GM21529 (cell line): Measurements from ENCODE around the gene PPY.
"Not testable (repeated sequence)": the region's sequence is repeated elsewhere in the genome, so short reads cannot be mapped to it uniquely, and the experiment has no call there.

ENCODE experiments used
- ATAC-seq: cut with Tn5 transposase; IDR thresholded peaks from one replicate; pipeline ENCODE4 v1.9.1; 2021; ENCODE audit not compliant: unreplicated experiment

Gene PPY

GRCh38 chr17:43932923-43933322, 9.4 kb downstream of the PPY start:
- no peak for ATAC-seq

GRCh38 chr17:43932357-43932756, 9.9 kb downstream of the PPY start:
- no peak for ATAC-seq

DNA sequence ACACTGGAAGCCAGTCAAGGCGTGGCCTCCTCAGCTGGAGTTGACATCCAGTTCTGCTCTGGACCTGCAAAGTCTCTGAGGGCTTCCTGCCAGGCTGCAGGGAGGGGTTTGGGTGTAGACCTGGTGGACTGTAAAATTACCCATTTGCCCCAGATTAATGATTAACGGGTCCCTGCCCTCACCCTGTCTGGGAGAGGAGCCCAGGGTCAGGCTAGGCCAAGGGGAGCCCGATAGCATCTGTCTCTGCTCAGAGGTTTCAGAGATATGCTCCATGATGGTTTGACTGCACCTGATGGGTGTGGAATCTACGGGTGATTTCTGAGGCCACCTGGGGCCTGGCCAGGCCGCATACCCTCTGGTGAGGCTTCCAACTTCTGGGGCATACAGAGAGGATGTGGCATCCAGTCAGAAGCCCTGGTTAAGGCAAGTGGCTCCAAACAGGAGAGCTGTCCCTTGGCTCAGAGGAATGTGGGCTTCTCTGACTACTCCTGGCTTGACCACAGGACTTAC, 11.2 kb downstream of the PPY start:
- ATAC-seq: no peak

- no peak for ATAC-seq
These were observed 13.7 kb downstream of the PPY start for GRCh38 chr17:43928609-43929008.

GRCh38 chr17:43927929-43928328, 14.3 kb downstream of the PPY start:
- ATAC-seq: not testable (repeated sequence)

DNA sequence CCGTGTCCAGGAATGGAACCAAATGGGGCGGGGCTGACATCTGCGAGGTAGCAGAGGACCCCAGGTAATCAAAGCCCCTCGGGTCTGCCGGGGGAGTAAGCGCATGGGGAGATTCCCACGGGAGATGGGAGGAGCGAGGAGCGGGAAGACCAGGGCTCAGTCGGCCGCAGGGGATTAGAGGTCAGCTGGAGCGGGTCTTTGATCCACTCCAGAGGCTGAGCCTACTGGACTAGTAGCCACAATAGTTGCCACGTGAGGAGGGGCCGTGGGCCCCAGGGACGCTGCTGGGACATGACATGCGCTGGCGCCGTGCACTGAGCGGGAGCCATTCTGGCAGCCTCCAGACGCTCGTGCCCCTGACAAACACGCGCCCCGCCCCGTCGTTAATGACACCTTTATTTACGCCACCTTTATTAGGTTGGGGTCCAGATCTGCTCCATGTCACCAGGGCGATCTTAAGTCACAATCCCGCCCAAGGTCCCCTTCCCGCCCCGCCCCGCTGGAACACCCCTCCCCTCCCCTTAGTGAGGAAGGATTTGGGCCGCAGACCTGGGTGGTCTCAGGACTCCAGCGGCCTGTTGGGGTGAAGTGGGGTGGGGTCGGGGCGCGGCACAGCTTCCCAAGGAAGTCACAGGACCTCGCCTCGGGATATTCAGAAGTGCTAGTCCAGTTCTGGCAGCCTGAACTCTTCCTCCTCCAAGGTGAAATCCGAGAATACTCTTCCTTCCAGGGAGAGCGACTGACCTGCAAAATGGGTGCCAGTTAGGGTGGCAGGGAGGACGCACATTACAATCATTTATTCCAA, 15.0 kb downstream of the PPY start:
- no peak for ATAC-seq

GRCh38 chr17:43924558-43924957, 17.7 kb downstream of the PPY start:
- no peak for ATAC-seq

DNA sequence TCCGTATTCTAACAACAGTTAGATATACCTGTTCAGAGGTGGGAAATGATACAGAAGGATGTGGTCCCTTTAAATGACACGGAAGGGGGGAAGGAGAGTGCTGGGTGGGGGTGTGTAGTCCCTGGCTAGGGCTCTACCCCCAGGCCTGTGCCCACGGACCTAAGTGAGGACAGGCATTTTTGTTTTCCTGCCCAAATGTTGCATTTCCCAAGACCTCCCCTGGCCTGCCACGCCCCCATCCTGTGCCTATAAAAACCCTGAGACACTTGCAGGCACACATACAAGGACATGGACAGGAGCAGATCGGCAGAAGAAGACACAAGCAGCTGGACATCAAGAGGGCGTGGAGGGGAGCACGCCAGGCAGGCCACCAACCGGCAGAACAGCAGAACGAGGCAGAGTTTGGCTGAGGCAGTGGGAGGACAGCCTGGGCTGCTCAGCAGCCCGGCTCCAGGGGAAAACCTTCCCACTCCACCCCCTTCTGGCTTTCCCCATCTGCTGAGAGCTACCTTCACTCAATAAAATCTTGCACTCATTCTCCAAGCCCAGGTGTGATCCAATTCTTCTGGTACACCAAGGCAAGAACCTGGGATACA, 21.7 kb downstream of the PPY start:
- ATAC-seq: no peak

- no peak for ATAC-seq
These were observed 24.3 kb downstream of the PPY start for GRCh38 chr17:43918026-43918389.

DNA sequence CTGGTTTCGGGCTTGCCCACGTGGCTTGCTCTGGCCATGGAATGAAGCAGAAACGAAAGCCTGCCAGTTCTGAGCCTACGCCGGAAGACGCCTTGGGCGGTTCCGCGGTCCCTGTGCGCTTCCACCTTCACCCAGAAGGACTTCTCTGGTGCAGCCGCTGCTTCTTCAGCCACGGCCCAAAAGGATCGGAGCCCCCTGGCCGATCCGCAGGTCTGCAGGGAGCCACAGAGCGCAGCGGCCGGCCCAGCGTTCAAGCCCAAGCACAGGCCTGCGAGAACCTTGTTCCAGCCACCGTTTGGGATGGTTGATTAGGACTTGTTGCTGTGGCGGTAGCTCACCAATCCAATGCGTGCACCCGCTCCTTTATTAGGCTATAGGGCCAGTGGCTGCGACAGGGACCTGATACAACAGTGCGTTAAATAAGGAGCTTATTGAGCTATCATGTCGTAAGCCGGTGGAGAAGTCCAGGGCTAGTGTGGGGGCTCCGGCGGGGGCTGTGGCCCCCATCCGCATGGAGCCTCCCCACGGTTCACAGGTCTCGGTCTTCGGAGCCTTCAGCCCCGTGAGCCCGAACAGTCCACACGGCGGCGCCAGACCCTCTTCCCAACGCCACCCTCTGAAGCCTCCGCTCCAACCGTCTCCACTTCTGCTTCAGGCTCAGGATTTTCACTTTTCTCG, 24.8 kb downstream of the PPY start:
- no peak for ATAC-seq

DNA sequence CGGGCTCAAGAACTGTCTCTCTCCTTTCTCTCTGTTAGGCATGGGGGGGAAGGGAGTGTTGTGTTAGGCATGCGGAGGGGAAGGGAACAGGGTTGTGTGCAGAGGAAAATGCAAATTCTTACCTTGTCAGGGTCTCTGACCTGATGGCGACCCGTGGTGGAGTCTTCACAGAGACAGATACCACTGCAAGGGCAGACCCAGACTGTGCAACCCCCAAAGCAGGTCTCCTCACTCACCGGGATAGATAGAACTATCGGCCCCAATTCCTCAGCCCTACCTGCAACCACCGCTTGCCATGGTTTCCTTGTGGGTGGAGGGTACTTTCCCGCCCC, 25.3 kb downstream of the PPY start:
- no peak for ATAC-seq

GRCh38 chr17:43916385-43916784, 25.9 kb downstream of the PPY start:
- no peak for ATAC-seq

DNA sequence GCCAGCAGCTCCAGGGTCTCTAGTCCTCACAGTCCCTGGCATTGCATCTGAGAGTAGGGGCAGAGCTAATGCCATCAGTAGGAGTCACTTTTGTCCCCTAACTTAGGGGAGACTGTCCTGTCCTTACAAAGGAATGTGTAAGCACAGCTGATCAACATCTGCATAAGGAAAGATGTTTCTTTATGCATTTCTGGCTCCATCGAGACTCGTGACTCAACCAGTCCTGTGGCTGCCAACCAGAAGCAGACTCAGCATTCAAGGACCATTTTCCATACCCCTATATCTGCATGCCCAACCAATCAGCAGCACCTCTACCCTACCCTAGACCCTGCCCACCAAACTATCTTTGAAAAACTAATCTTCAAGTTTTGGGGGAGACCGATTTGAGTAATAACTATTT, 26.7 kb downstream of the PPY start:
- ATAC-seq: no peak

DNA sequence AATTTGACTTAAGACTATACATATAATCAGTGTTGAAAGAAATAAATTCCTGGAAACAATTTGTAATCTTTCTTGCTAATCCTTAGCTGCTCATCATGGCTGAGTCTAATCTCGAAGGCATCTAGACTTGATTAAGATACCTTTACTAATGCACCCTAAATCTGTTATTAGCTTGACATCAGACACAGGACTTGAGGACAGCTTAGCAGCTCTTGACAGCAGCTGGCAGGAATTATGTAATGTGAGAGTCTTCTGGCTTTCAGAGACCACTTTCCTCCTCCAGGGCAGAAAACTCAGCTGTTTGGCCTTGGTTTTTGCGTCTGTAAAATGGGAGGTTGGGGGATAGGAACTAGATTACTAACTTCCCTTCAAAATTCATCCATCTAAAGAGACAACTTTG, 27.8 kb downstream of the PPY start:
- ATAC-seq: no peak

- no peak for ATAC-seq
These were observed 28.7 kb downstream of the PPY start for GRCh38 chr17:43913584-43913983.

DNA sequence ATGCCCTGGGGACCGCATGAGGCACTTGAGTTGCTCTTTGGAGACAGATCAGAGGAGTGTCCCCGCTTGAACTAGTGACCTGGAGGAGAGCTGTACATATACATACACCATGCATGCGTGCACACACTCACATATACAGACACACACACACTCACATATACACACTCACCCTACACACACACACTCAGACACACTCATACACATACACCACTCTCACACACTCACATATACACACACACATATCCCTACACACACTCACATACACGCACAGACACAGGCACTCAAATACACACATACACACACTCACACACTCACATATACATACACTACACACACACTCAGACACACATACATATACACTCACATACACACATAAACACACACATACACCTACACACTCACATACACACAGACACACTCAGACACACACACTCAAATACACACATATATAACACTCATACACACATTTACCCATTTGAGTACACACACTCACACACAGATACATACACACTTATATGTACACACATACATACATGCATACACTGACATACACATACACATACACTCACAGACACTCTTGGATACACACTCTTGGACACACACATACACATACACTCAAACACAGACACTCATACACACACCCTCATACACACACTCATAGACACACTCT, 29.5 kb downstream of the PPY start:
- ATAC-seq: no peak

DNA sequence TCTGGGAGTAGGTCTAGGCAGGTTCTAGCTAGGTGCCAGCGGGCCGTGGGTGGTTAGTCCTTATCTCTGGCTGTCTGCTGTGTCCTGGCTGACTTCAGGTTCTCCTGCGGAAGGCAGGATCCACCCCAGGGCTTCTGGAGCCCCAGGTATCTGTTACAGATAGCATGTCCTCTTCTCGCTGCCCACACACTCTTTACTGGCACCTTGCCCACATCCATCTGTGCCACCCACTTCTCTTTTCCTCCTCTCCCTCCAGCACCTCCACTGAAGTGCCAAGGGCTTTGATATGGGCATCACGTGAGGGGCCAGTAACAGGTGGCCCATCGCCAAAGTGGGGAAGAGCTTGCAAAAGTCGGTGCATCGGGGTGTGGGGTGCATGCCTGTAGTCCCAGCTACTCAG, 30.4 kb downstream of the PPY start:
- no peak for ATAC-seq

DNA sequence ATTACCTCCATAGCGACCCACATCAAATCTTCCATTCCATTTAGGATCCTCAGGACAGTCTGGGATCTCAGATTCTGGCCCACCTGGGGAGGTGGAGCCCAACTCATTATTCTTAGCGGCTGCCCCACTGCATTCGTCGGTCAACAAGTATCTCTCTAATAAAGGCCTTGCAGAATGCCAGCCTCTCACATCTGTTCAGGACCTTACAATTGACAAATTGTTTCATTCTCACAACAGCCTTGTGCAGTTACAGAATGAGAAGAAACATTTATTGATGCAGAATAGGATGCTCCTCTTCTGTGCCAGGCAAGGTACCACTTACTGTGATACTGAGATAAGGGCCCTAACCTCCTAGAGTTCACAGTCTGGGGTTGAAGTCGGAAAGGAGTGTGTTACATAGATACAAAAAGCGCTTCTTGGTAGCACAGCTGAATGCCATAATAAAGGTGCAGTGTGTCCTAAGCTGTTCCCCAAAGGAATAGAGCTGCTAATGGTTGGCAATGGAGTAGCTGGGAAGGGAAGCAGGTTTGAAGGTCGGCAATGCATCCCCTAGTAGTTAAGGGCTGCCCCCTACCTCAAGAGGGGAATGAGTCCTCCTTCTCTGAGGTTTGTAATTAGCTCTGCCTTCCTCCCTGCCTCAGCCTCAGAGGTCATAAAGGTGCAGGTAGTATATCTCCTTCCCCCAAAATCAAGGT, 32.6 kb downstream of the PPY start:
- ATAC-seq: no peak

DNA sequence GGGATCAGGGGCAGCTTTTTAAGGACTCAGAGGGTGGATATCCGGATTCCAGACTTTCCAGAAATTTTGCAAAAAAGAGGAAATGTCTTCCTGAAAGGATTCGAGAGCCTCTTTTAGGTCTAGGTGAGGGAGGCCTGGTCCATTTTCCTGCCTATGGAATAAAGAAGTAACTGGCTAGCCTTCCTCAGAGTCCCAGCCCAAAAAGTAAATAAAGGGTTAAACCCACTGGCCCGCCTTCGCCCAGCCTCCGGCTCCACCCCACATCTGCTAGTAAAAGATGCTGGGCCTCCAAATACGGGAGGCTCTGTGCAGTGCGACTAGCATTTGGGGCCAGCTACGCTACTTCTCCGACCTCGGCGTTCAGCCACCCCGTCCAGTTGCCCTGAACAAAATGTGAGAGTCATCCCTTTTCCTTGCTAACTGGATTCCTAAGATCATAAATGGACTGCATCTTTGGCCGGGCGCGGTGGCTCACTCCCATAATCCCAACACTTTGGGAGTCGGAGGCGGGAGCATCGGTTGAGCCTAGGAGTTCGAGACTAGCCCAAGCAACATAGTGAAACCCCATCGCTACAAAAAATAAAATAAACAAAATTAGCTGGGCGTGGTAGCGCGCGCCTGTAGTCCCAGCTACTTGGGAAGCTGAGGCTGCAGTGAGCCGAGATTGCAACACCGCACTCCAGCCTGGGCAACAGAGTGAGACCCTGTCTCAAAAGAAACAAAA, 34.1 kb downstream of the PPY start:
- no peak for ATAC-seq

- no peak for ATAC-seq
These were observed 34.8 kb downstream of the PPY start, which contains the start of gene MPP2 for GRCh38 chr17:43907425-43907981. Gene MPP2, minus strand, starts transcription at chr17:43907536. Its CDS starts 3,076 bp downstream, at chr17:43904460.
